Keratinocyte (primary cell): Measurements from ENCODE around the gene RAB14. TPM values are rescaled to one million over a fixed set of nuclear protein-coding genes. Genes with fewer than 3 reads are reported as not detected.
A peak's percentile ranks its signal among the peaks of the same experiment; 100 is the strongest.

ENCODE experiments used
- DNase-seq: peaks from one replicate; pipeline ENCODE4 v3.0.0-alpha.2; 2011; ENCODE audit warnings: low read depth, missing footprints, low spot score
- FAIRE-seq: peaks from 2 replicates; lab custom pipeline; 2011; peaks lifted over from hg19 to GRCh38; lab: Jason Lieb, UNC
- H2AFZ ChIP-seq: 2 replicates; pipeline ENCODE4 v1.6.0; 2012; ENCODE audit warnings: low read length, control low read depth, inconsistent platforms; ENCODE audit not compliant: control insufficient read depth
- H3K27ac ChIP-seq: 2 replicates; pipeline ENCODE4 v1.5.1; 2011; ENCODE audit warnings: low read length; ENCODE audit not compliant: control insufficient read depth, insufficient read depth
- H3K27me3 ChIP-seq: 3 replicates; pipeline ENCODE4 v1.6.0; 2011; ENCODE audit warnings: low read length; ENCODE audit not compliant: control insufficient read depth, insufficient read depth; ENCODE audit errors: extremely low read depth
- H3K36me3 ChIP-seq, 2 experiments: 2 replicates in 1 of 2; 3 replicates in 1 of 2; pipeline ENCODE4 v1.5.1; 2011; ENCODE audit warnings: low read length in 2 of 2, mild to moderate bottlenecking in 1 of 2; ENCODE audit not compliant: control insufficient read depth in 2 of 2, insufficient read depth in 2 of 2; ENCODE audit errors: extremely low read depth in 1 of 2
- H3K4me1 ChIP-seq: 3 replicates; pipeline ENCODE4 v1.5.1; 2011; ENCODE audit warnings: low read length; ENCODE audit not compliant: control insufficient read depth, insufficient read depth; ENCODE audit errors: extremely low read depth
- H3K4me2 ChIP-seq: 3 replicates; pipeline ENCODE4 v1.6.0; 2011; ENCODE audit warnings: low read depth, low read length; ENCODE audit not compliant: control insufficient read depth, insufficient read depth; ENCODE audit errors: extremely low read depth
- H3K4me3 ChIP-seq, 3 experiments: fragments of 200-600 bp in 1 of 3; sonication (generic) in 1 of 3; 2 replicates in 2 of 3; 3 replicates in 1 of 3; pipeline ENCODE4 v1.5.1; 2011 to 2016; ENCODE audit warnings: low read length in 3 of 3, mild to moderate bottlenecking in 3 of 3, control low read depth in 2 of 3, inconsistent platforms in 1 of 3, low read depth in 1 of 3, mixed read lengths in 1 of 3, mixed run types in 1 of 3, moderate library complexity in 1 of 3; ENCODE audit not compliant: control insufficient read depth in 2 of 3, insufficient read depth in 2 of 3; ENCODE audit errors: extremely low read depth in 1 of 3
- H3K79me2 ChIP-seq: 2 replicates; pipeline ENCODE4 v1.6.0; 2012; ENCODE audit warnings: low read length; ENCODE audit not compliant: control insufficient read depth, insufficient read depth
- H3K9ac ChIP-seq: 3 replicates; pipeline ENCODE4 v1.6.0; 2011; ENCODE audit warnings: low read length; ENCODE audit not compliant: control insufficient read depth, insufficient read depth; ENCODE audit errors: extremely low read depth
- H3K9me1 ChIP-seq: 3 replicates; pipeline ENCODE4 v1.6.0; 2011; ENCODE audit warnings: low read length; ENCODE audit not compliant: control insufficient read depth, insufficient read depth; ENCODE audit errors: extremely low read depth
- H3K9me3 ChIP-seq: 2 replicates; pipeline ENCODE4 v1.5.1; 2012; ENCODE audit warnings: low read depth, low read length; ENCODE audit not compliant: control insufficient read depth
- H4K20me1 ChIP-seq: 3 replicates; pipeline ENCODE4 v1.6.0; 2011; ENCODE audit warnings: low read length; ENCODE audit not compliant: control insufficient read depth, insufficient read depth; ENCODE audit errors: extremely low read depth
- EZH2 ChIP-seq: IDR thresholded peaks from one replicate; pipeline ENCODE4 v1.6.1; 2012; ENCODE audit warnings: inconsistent platforms, mild to moderate bottlenecking, low read length, moderate library complexity
- dilution Hi-C: fragments of 300-500 bp; cut with MboI; formaldehyde crosslinking; loops from one replicate; pipeline ENCODE4 v1.7.0; 2020; ENCODE audit warnings: low sequenced_read_pairs; ENCODE audit not compliant: extremely low pct_ligation_motif_present
- polyA plus RNA-seq, 5 experiments: library from polyadenylated mRNA; depleted of rRNA in 3 of 5; stranded (reverse) in 3 of 5; stranded (forward) in 1 of 5; unstranded in 1 of 5; fragments of >200 nt; gene quantifications; 1 replicate in 1 of 5; 2 replicates in 3 of 5; 3 replicates in 1 of 5; pipeline versions ENCODE4 v1.2.1 to v1.2.3, GENCODE V29; 2011 to 2012; ENCODE audit warnings: missing spikeins in 2 of 5, low read depth in 1 of 5, low replicate concordance in 1 of 5
- TF ChIP-seq, protein P1 (sequence below), 3 experiments: IDR thresholded peaks in 1 of 3; conservative IDR thresholded peaks in 1 of 3; optimal IDR thresholded peaks in 1 of 3; 2 replicates in 2 of 3; 3 replicates in 1 of 3; pipeline versions ENCODE3 to v1.5.1; 2011; ENCODE audit warnings: low read length in 3 of 3, mild to moderate bottlenecking in 3 of 3, moderate library complexity in 2 of 3, control low read depth in 1 of 3, inconsistent platforms in 1 of 3; ENCODE audit not compliant: insufficient read depth in 2 of 3; ENCODE audit errors: extremely low read depth in 1 of 3

Gene RAB14
- polyA plus RNA-seq, 1 donor (not counting 4 experiments of a cell fraction or from before 2014, with no cell fraction given), result 42.8 TPM

DNA sequence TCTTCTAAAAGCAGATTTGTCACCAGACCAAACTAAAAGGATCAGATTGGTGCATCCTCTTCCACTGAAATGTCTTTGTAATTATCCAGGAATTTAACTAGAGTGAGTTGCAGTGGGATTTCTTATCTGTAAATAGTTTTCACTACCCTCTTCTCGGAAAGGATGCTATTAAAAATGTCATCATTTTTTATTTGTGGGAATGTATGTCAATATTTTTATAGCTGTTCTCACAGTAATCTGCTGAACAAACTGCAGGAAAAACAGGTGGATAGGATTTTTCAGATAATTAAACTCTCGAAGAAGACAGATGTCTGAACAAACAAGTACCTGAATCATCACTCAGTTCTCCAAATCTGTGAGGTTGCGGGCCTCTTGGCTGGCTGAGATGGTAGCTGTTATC, 62.7 kb downstream of the RAB14 start:
- H3K9ac ChIP-seq, result no peak overlapping the region
- peak overlapping the region; percentile 24 for H3K27ac ChIP-seq
- H3K4me2 ChIP-seq, result peak overlapping the region; percentile 70
- H3K4me3 ChIP-seq, result no peak overlapping the region
- FAIRE-seq, result no peak
- TF ChIP-seq, protein P1, sequence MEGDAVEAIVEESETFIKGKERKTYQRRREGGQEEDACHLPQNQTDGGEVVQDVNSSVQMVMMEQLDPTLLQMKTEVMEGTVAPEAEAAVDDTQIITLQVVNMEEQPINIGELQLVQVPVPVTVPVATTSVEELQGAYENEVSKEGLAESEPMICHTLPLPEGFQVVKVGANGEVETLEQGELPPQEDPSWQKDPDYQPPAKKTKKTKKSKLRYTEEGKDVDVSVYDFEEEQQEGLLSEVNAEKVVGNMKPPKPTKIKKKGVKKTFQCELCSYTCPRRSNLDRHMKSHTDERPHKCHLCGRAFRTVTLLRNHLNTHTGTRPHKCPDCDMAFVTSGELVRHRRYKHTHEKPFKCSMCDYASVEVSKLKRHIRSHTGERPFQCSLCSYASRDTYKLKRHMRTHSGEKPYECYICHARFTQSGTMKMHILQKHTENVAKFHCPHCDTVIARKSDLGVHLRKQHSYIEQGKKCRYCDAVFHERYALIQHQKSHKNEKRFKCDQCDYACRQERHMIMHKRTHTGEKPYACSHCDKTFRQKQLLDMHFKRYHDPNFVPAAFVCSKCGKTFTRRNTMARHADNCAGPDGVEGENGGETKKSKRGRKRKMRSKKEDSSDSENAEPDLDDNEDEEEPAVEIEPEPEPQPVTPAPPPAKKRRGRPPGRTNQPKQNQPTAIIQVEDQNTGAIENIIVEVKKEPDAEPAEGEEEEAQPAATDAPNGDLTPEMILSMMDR (optimal IDR thresholded peaks at IDR 0.05 in 1 of 3, IDR thresholded peaks at IDR 0.05 in 1 of 3, conservative IDR thresholded peaks at IDR 0.05 in 1 of 3; ENCODE audit: extremely low read depth in 1 of 3, insufficient read depth in 2 of 3, low read length in 3 of 3), result no peak
- no peak for TF ChIP-seq EZH2
- H3K9me1 ChIP-seq, result no peaks in the 10 kb centered on the region
- dilution Hi-C loops, result no loop called here
- H3K9me3 ChIP-seq, result no peaks in the 10 kb centered on the region
- peaks cover 36% of the 10 kb centered on the region for H3K4me1 ChIP-seq
- no peaks in the 10 kb centered on the region for H4K20me1 ChIP-seq
- peaks cover 0 to 25% of the 10 kb centered on the region in 2 experiments for H3K36me3 ChIP-seq
- H3K27me3 ChIP-seq, result no peaks in the 10 kb centered on the region
- H2AFZ ChIP-seq, result no peak overlapping the region
- no peaks in the 10 kb centered on the region for H3K79me2 ChIP-seq
- no peak for DNase-seq

DNA sequence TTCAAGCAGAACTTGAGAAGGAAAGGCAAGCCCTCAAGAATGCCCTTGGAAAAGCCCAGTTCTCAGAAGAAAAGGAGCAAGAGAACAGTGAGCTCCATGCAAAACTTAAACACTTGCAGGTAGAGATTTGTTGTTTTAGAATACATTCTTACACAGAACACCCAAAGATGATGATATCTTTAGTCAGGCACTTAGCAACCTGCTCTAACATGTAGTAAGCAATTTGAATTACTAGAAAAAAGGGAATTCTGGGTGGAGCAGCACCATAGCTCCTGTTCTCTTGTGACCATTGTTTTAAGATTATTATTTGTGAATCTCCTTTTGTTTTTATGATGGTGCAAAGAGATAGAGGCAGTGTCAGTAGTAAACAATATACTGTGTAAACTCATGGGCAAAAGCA, 63.1 kb downstream of the RAB14 start:
- H3K4me3 ChIP-seq, result peak overlapping the region in 1 of 3 experiments; percentile 3
- no peaks in the 10 kb centered on the region for H4K20me1 ChIP-seq
- dilution Hi-C loops, result no loop called here
- H3K9me1 ChIP-seq, result no peaks in the 10 kb centered on the region
- H3K4me2 ChIP-seq, result peak overlapping the region; percentile 70
- H3K9me3 ChIP-seq, result no peaks in the 10 kb centered on the region
- TF ChIP-seq, protein P1 (optimal IDR thresholded peaks at IDR 0.05 in 1 of 3, IDR thresholded peaks at IDR 0.05 in 1 of 3, conservative IDR thresholded peaks at IDR 0.05 in 1 of 3; ENCODE audit: extremely low read depth in 1 of 3, insufficient read depth in 2 of 3, low read length in 3 of 3), result no peak
- no peak for TF ChIP-seq EZH2
- no peaks in the 10 kb centered on the region for H3K79me2 ChIP-seq
- H3K27ac ChIP-seq, result peak overlapping the region; percentile 24
- H2AFZ ChIP-seq, result no peak overlapping the region
- peaks cover 37% of the 10 kb centered on the region for H3K4me1 ChIP-seq
- H3K9ac ChIP-seq, result no peak overlapping the region
- no peaks in the 10 kb centered on the region for H3K27me3 ChIP-seq
- peak; percentile 84 for FAIRE-seq
- no peak for DNase-seq
- H3K36me3 ChIP-seq, result peaks cover 0 to 25% of the 10 kb centered on the region in 2 experiments
